GM19351 (cell line): ENCODE results near the gene PNLIPRP2.

Experiments used
- ATAC-seq: cut with Tn5 transposase; IDR thresholded peaks from one replicate; pipeline ENCODE4 v1.9.1; 2021; ENCODE audit warnings: mild to moderate bottlenecking, moderate library complexity; ENCODE audit not compliant: unreplicated experiment

Gene PNLIPRP2

GRCh38 chr10:116612107-116612769, 8.5 kb upstream of the PNLIPRP2 start:
- no peak for ATAC-seq

- no peak for ATAC-seq
These were observed 7.3 kb upstream of the PNLIPRP2 start for GRCh38 chr10:116613471-116613870.

- ATAC-seq, result no peak
These were observed 6.0 kb upstream of the PNLIPRP2 start for GRCh38 chr10:116614796-116615195.

GRCh38 chr10:116615199-116615776, 5.5 kb upstream of the PNLIPRP2 start:
- ATAC-seq, result no peak

GRCh38 chr10:116621476-116621875, 723 bp downstream of the PNLIPRP2 start:
- ATAC-seq, result no peak

- ATAC-seq, result no peak
These were observed 1.3 kb downstream of the PNLIPRP2 start for GRCh38 chr10:116621934-116622655.

- ATAC-seq, result no peak
These were observed 5.1 kb downstream of the PNLIPRP2 start for GRCh38 chr10:116625845-116626244.

GRCh38 chr10:116626815-116627214, 6.1 kb downstream of the PNLIPRP2 start:
- no peak for ATAC-seq

- ATAC-seq, result no peak
These were observed 6.7 kb downstream of the PNLIPRP2 start for GRCh38 chr10:116627386-116627933.

- no peak for ATAC-seq
These were observed 8.6 kb downstream of the PNLIPRP2 start for GRCh38 chr10:116629340-116629739.

- no peak for ATAC-seq
These were observed 9.3 kb downstream of the PNLIPRP2 start for GRCh38 chr10:116630020-116630419.

- ATAC-seq, result no peak
These were observed 11.1 kb downstream of the PNLIPRP2 start for GRCh38 chr10:116631871-116632295.

- no peak for ATAC-seq
These were observed 12.0 kb downstream of the PNLIPRP2 start for GRCh38 chr10:116632596-116633215.

- ATAC-seq, result no peak
These were observed 12.5 kb downstream of the PNLIPRP2 start for GRCh38 chr10:116633216-116633600.

GRCh38 chr10:116634126-116634975, 13.6 kb downstream of the PNLIPRP2 start:
- no peak for ATAC-seq

- ATAC-seq, result no peak
These were observed 15.6 kb downstream of the PNLIPRP2 start for GRCh38 chr10:116636385-116636784.

GRCh38 chr10:116636976-116637375, 16.2 kb downstream of the PNLIPRP2 start:
- no peak for ATAC-seq

GRCh38 chr10:116637830-116638229, 17.1 kb downstream of the PNLIPRP2 start:
- peak; percentile 67 for ATAC-seq

- no peak for ATAC-seq
These were observed 25.7 kb downstream of the PNLIPRP2 start for GRCh38 chr10:116646502-116646901.

GRCh38 chr10:116648903-116649302, 28.1 kb downstream of the PNLIPRP2 start:
- ATAC-seq, result no peak
